Stimulated activated naive CD8-positive, alpha-beta T cell treated with anti-CD3 and anti-CD28 coated beads, Interleukin-15, amount 100 ng/mL, for 72 hours (primary cell): ENCODE data around the gene MECR.
"Not testable (repeated sequence)": the region's sequence is repeated elsewhere in the genome, so short reads cannot be mapped to it uniquely, and the experiment has no call there.

Experiments
- ATAC-seq: fragments of 150-1000 bp; cut with Tn5 transposase; 2 replicates; pipeline ENCODE4 v1.10.0; 2021; ENCODE audit warnings: mild to moderate bottlenecking, moderate library complexity
- DNase-seq, 2 donors: peaks; one replicate each; pipeline ENCODE4 v3.0.0; 2021 to 2022
- H3K27ac Mint-ChIP-seq, 2 donors: one replicate each; pipeline ENCODE4 v1.8.0; 2022; ENCODE audit warnings: mild to moderate bottlenecking in 2 of 2, mixed read lengths in 2 of 2, moderate library complexity in 2 of 2
- H3K27me3 Mint-ChIP-seq: one replicate; pipeline ENCODE4 v1.8.0; 2022; ENCODE audit warnings: mixed read lengths
- H3K4me1 Mint-ChIP-seq: one replicate; pipeline ENCODE4 v1.8.0; 2022; ENCODE audit warnings: mild to moderate bottlenecking, mixed read lengths
- H3K4me3 Mint-ChIP-seq, 2 donors: one replicate each; pipeline ENCODE4 v1.8.0; 2022; ENCODE audit warnings: mild to moderate bottlenecking in 2 of 2, mixed read lengths in 2 of 2, moderate library complexity in 1 of 2
- H3K9me3 Mint-ChIP-seq, 2 donors: one replicate each; pipeline ENCODE4 v1.8.0; 2022; ENCODE audit warnings: mixed read lengths in 2 of 2

MECR gene

GRCh38 chr1:29245876-29246275 lies 15.1 kb upstream of the MECR start:
- H3K4me3 Mint-ChIP-seq = no peak overlapping the region
- H3K27me3 Mint-ChIP-seq = peaks cover 18% of the 10 kb centered on the region
- no peaks in the 10 kb centered on the region for H3K9me3 Mint-ChIP-seq
- H3K4me1 Mint-ChIP-seq = no peaks in the 10 kb centered on the region
- H3K27ac Mint-ChIP-seq = no peak overlapping the region
- no peak for DNase-seq
- peak; percentile 61 for ATAC-seq

GRCh38 chr1:29245261-29245660 lies 14.5 kb upstream of the MECR start:
- ATAC-seq = no peak
- no peak for DNase-seq
- H3K27ac Mint-ChIP-seq = no peak overlapping the region
- H3K4me1 Mint-ChIP-seq = no peaks in the 10 kb centered on the region
- no peaks in the 10 kb centered on the region for H3K9me3 Mint-ChIP-seq
- no peak overlapping the region for H3K4me3 Mint-ChIP-seq
- peaks cover 24% of the 10 kb centered on the region for H3K27me3 Mint-ChIP-seq

- no peak overlapping the region for H3K4me3 Mint-ChIP-seq
- H3K27ac Mint-ChIP-seq = no peak overlapping the region
- ATAC-seq (no peak), DNase-seq (no peak)
- H3K27me3 Mint-ChIP-seq = peaks cover 39% of the 10 kb centered on the region
- H3K4me1 Mint-ChIP-seq = peaks cover under 1% of the 10 kb centered on the region
- H3K9me3 Mint-ChIP-seq = no peaks in the 10 kb centered on the region
Observed at GRCh38 chr1:29243871-29244200, 13.1 kb upstream of the MECR start.

DNA sequence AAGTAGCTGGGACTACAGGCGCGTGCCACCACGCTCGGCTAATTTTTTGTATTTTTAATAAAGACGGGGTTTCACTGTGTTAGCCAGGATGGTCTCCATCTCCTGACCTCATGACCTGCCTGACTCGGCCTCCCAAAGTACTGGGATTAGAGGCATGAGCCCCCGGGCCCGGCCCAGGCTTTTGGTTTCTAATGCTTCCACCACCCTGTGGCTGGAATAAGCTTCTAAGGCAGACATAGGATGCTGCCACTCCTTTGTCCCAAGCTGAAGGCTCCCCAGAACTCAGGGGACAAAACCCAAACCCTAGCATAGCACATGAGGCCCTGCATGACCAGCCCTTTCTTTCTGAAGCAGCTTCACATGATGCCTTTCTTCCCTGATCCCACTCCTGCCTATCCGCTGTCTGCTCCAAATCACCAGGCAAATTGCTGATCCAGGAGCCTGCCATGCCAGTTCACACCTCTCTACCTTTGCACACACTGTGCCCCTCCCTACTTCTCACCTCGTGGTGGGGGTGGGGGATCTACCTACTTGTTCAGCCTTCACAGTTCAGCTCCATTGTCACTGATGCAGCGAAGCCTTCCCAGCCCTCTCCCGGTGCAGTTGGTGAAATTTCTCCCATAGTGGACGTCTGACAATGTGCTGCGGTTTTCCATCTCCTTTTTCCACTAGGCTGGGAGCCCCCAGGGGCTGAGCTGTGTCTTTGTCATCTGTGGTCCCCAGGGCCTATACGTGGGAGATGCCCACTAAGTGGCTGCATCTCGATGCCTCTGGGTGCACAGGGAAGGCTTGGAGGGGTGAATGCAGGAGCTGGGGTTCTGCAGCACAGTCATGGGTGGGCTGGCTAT lies 12.5 kb upstream of the MECR start:
- DNase-seq (no peak), ATAC-seq (no peak)
- H3K27ac Mint-ChIP-seq = no peak overlapping the region
- H3K4me3 Mint-ChIP-seq = no peak overlapping the region
- peaks cover 45% of the 10 kb centered on the region for H3K27me3 Mint-ChIP-seq
- no peaks in the 10 kb centered on the region for H3K9me3 Mint-ChIP-seq
- H3K4me1 Mint-ChIP-seq = peaks cover 5% of the 10 kb centered on the region

GRCh38 chr1:29240986-29241385 lies 10.3 kb upstream of the MECR start:
- Mint-ChIP-seq H3K27me3 (peaks cover 56% of the 10 kb centered on the region), H3K4me3 (no peak overlapping the region), H3K4me1 (peaks cover 15% of the 10 kb centered on the region), H3K9me3 (no peaks in the 10 kb centered on the region), H3K27ac (no peak overlapping the region)
- DNase-seq = no peak
- no peak for ATAC-seq

GRCh38 chr1:29240400-29240837 lies 9.7 kb upstream of the MECR start:
- Mint-ChIP-seq H3K27me3 (peaks cover 56% of the 10 kb centered on the region), H3K9me3 (no peaks in the 10 kb centered on the region), H3K4me3 (no peak overlapping the region), H3K27ac (no peak overlapping the region), H3K4me1 (peaks cover 15% of the 10 kb centered on the region)
- ATAC-seq = no peak
- DNase-seq = no peak

- Mint-ChIP-seq H3K4me1 (peaks cover 15% of the 10 kb centered on the region), H3K9me3 (no peaks in the 10 kb centered on the region), H3K27me3 (peaks cover 65% of the 10 kb centered on the region), H3K27ac (no peak overlapping the region), H3K4me3 (no peak overlapping the region)
- DNase-seq (no peak), ATAC-seq (no peak)
Observed at GRCh38 chr1:29239142-29239541, 8.4 kb upstream of the MECR start.

DNA sequence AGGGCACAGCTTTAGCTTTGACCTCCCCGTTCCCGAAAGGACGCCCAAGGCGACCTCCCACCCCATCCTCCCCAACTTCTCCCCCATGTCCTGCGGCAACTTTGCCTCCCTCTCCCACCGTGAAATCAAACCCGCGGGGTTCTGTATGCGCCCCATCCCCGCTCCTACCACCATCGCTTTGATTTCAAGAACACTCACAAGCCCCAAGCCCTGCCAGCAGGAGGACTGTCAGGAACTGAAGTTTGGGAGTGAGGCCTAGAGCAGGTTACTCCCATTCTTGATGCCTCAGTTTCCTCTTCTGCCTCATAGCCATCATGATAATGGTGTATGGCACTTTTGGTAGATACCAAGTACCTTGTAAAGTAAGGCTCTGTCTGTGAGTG lies 7.9 kb upstream of the MECR start:
- no peak for DNase-seq
- Mint-ChIP-seq H3K27ac (peak overlapping the region in 1 of 2 donors; percentile 44), H3K9me3 (no peaks in the 10 kb centered on the region), H3K4me3 (peak overlapping the region; percentile 65 to 66), H3K4me1 (peaks cover 15% of the 10 kb centered on the region), H3K27me3 (peaks cover 68% of the 10 kb centered on the region)
- no peak for ATAC-seq

GRCh38 chr1:29237852-29238619 lies 7.3 kb upstream of the MECR start:
- Mint-ChIP-seq H3K4me3 (peak overlapping the region; percentile 58 to 68), H3K27me3 (peaks cover 68% of the 10 kb centered on the region), H3K27ac (no peak overlapping the region), H3K9me3 (no peaks in the 10 kb centered on the region), H3K4me1 (peaks cover 15% of the 10 kb centered on the region)
- no peak for DNase-seq
- ATAC-seq = peak; percentile 26

- peak; percentile 26 for ATAC-seq
- Mint-ChIP-seq H3K27me3 (peaks cover 68% of the 10 kb centered on the region), H3K4me3 (peak overlapping the region; percentile 80 to 87)
Observed at GRCh38 chr1:29237129-29237821, 6.5 kb upstream of the MECR start.

DNA sequence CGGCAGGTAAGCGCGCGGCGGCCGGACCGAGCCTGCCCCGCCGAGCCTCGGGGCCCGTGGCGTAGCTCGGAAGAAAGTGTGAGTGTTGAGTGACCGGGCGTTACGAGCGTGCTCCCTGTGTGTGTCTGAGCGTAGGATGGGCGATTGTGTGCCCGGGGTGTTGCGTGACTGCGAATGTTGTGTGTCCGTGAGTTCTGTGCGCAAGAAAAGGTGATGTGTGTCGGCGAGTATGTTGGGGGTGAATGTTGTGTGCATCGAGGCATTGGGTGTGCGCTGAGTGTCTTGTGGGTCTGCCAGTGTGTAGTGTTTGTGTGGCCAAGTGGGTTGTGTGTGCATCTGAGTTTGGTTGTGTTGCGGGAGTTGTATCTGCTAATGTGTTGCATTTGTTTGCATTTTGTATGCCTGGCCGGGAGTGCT lies 6.0 kb upstream of the MECR start:
- ATAC-seq = no peak
- Mint-ChIP-seq H3K9me3 (no peaks in the 10 kb centered on the region), H3K27ac (no peak overlapping the region), H3K27me3 (peaks cover 66% of the 10 kb centered on the region), H3K4me3 (peak overlapping the region; percentile 80 to 87), H3K4me1 (peaks cover 15% of the 10 kb centered on the region)
- no peak for DNase-seq

More at GRCh38 chr1:29237129-29237821, 6.5 kb upstream of the MECR start:
- H3K9me3 Mint-ChIP-seq = no peaks in the 10 kb centered on the region
- H3K27ac Mint-ChIP-seq = peak overlapping the region in 1 of 2 donors; percentile 85
- peaks cover 15% of the 10 kb centered on the region for H3K4me1 Mint-ChIP-seq
- no peak for DNase-seq

DNA sequence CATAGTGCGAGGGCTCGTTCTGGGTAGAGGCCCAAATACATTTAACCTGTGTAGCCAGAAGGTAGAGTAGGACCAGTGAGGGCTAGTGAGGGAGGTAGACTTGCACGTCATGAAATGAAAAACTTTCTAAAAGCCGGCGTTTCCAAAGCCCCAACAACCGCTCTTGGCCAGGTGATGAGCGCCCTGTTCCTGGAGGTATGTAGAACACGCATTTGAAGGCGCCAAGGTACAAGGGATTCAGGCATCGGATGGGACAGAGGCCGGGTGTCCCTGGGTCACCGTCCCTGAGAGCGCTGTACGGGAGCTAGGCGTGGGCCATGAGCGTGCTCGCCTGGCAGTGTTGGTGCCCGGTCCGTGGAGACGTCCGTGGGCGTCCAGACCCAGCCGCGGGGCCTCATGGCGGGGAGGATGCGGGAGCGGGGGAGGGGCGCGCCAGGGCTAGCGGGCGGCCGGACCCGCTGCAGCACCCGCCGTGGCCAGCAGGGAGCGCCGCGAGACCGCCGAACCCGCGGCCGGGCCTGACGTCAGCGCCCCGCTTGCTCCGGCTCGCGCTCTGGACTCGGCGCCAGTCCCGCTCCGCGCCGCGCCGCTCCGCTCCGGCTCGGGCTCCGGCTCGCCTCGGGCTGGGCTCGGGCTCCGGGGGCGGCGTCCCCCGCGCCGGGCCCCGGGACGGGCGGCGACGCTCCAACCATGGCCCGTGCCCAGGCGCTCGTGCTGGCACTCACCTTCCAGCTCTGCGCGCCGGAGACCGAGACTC lies 5.4 kb upstream of the MECR start, which contains the start of gene PTPRU:
TSS of gene PTPRU (plus strand) at position 568 of the 757 bp plus-strand sequence. CDS start at position 691, 123 bp downstream.
- peak within 1 kb of the TSS in 1 of 2 donors; percentile 85 for H3K27ac Mint-ChIP-seq
- peaks cover 19% of the 10 kb centered on the region for H3K4me1 Mint-ChIP-seq

GRCh38 chr1:29234881-29235280 lies 4.1 kb upstream of the MECR start:
- H3K9me3 Mint-ChIP-seq, DNase-seq, ATAC-seq, H3K27ac Mint-ChIP-seq, H3K4me3 Mint-ChIP-seq: not testable (repeated sequence)
- H3K27me3 Mint-ChIP-seq = peaks cover 48% of the 10 kb centered on the region
- H3K4me1 Mint-ChIP-seq = peaks cover 29% of the 10 kb centered on the region

More for the DNA sequence above, 5.4 kb upstream of the MECR start, which contains the start of gene PTPRU:
- peak; percentile 79 to 88 for DNase-seq
- Mint-ChIP-seq H3K27me3 (peaks cover 60% of the 10 kb centered on the region), H3K9me3 (no peaks in the 10 kb centered on the region), H3K4me3 (peak within 1 kb of the TSS; percentile 80 to 87)
- ATAC-seq = peak; percentile 86

DNA sequence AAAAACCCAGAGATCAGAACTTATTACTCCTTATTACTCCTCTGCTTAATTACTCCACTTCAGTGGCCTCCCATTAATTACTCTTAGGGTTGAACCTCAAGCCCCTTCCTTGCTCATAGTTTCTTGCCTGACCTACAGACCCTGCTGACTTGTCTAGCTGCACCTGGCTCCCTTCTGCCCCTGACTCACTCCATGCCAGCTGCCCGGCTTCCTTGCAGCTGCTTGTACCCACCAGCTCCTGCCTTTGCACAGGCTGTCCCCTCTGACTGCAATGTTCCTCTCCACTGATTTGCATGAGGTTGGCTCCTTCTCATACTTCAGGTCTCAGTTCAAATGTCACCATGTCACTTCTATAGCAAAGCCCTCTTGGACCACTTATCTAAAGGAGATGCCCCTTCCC lies 3.7 kb upstream of the MECR start:
- DNase-seq = no peak
- Mint-ChIP-seq H3K27ac (no peak overlapping the region), H3K9me3 (no peaks in the 10 kb centered on the region), H3K4me1 (peaks cover 33% of the 10 kb centered on the region), H3K27me3 (peaks cover 44% of the 10 kb centered on the region), H3K4me3 (no peak overlapping the region)
- no peak for ATAC-seq

DNA sequence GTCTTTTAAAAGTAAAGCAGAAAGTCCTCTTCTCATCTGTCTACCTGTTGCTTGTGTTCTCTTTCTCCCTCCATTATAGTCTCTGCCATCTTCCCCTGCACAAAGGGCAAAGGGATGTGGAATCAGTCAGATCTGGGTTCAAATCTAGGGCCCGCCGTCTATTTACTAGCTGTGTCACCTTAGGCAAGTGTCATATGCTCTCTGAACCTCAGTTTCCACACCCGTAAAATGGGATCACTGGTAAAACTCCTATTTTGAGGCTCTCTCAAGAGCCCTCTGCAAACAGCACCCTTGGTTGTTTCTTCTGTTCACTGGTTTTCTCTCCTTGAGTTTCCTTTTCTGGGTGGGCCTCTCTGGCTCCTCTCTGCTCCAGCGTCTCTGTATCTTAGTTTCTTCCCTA lies 3.0 kb upstream of the MECR start:
- H3K4me3 Mint-ChIP-seq = no peak overlapping the region
- peaks cover 39% of the 10 kb centered on the region for H3K4me1 Mint-ChIP-seq
- ATAC-seq (no peak), DNase-seq (no peak)
- H3K9me3 Mint-ChIP-seq = no peaks in the 10 kb centered on the region
- no peak overlapping the region for H3K27ac Mint-ChIP-seq
- peaks cover 36% of the 10 kb centered on the region for H3K27me3 Mint-ChIP-seq
